Omental fat pad (tissue), 4 donors: Measurements from ENCODE around the gene RAE1. TPM values are rescaled to one million over a fixed set of nuclear protein-coding genes. Genes with fewer than 3 reads are reported as not detected.

ENCODE experiments used
- ATAC-seq: fragments of 150-250 bp; one replicate; pipeline ENCODE4 v1.9.1; 2016; ENCODE audit warnings: mild to moderate bottlenecking, moderate library complexity; ENCODE audit not compliant: low FRiP score
- DNase-seq: peaks from one replicate; pipeline ENCODE4 v3.0.0-alpha.2; 2019; ENCODE audit warnings: low spot score
- total RNA-seq, 4 donors: library from RNA; depleted of rRNA; stranded (reverse); fragments of >200 nt; gene quantifications; one replicate each; pipeline ENCODE4 v1.1.0, GENCODE V29; 2016
- TF ChIP-seq, protein P1 (sequence below), 3 donors: fragments of 450-650 bp; IDR thresholded peaks; one replicate each; pipeline ENCODE4 v1.5.1; 2016 to 2017; ENCODE audit warnings: antibody characterized with exemption in 3 of 3, mild to moderate bottlenecking in 3 of 3, moderate library complexity in 2 of 3

The RAE1 gene
- total RNA-seq, 4 donors from 2014 or later = 13.9 to 32.9 (median 17.2) TPM

DNA sequence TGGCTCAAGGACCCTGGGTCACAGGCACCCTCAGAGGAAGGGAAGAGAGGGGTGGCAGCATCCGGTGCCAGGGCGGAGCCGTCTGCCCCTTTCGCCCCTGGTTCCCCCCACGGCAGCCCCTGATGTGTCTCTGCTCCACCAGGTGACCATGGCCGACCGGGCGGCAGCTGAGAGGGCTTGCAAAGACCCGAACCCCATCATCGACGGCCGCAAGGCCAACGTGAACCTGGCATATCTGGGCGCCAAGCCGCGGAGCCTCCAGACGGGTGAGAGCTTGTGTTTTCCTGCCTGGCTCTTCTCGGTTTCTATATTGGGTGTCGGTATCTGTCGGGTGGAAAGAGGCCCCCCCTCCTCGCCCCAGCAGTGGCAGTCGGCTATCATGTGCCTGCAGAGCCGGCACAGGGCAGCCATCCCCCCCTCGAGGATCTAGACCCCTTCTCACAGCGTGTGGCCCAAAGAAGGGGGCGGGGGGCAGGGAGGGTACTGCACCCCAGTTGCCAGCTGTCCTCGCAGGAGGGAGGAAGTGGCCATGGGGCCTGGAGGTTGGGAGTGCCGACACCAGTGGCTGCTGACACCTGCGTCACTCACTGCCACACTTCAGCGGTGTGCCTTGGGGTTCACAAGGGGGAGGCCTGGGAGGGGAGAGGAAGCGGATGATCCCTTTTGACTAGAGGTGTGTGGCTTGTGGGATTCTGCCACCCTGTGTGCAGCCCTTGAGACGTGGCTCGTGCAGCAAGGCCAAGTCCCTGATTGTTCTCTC is 41.6 kb downstream of the RAE1 start:
- TF ChIP-seq, protein P1, sequence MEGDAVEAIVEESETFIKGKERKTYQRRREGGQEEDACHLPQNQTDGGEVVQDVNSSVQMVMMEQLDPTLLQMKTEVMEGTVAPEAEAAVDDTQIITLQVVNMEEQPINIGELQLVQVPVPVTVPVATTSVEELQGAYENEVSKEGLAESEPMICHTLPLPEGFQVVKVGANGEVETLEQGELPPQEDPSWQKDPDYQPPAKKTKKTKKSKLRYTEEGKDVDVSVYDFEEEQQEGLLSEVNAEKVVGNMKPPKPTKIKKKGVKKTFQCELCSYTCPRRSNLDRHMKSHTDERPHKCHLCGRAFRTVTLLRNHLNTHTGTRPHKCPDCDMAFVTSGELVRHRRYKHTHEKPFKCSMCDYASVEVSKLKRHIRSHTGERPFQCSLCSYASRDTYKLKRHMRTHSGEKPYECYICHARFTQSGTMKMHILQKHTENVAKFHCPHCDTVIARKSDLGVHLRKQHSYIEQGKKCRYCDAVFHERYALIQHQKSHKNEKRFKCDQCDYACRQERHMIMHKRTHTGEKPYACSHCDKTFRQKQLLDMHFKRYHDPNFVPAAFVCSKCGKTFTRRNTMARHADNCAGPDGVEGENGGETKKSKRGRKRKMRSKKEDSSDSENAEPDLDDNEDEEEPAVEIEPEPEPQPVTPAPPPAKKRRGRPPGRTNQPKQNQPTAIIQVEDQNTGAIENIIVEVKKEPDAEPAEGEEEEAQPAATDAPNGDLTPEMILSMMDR (IDR thresholded peaks at IDR 0.05) = no peak
- ATAC-seq (no peak), DNase-seq (no peak)

DNA sequence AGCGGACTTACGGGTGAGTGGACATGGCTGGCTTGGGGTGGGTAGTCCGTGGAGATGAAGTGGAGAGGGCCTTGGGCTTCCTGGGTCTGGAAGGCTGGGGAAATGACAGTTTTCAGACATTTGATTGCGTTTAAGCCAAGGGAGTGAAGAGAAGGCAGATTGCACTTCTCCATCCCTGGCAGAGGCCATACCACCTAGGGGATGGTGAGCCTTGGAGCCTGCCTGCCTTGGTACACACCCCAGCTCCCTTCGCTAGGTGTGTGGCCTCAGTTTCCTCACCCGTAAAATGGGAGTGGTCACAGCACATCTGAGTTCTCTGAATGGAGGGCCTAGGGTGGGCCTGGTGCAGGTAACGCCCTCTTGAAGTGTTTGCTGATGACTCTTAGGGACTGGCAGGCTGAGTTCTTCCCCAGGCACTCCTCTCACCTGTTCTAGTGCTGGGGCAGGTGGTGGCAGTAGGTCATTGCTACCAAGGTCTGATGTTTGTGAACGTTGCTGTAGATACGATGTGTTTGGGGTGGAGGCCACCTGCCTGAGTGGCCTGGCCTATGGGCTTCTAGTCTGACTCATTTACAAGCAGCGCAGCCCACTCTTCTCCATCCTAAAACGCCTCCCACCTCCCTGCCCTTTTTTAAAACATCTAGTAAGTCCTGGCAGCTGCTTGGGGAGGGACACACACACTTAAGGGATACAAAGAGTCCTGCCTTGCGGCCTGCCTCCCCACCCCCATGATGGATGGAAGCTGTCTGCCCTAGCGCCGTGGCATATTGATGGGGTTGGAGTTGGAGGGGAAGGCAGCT is 42.5 kb downstream of the RAE1 start:
- DNase-seq (no peak), ATAC-seq (no peak)
- TF ChIP-seq, protein P1 (IDR thresholded peaks at IDR 0.05) = no peak

DNA sequence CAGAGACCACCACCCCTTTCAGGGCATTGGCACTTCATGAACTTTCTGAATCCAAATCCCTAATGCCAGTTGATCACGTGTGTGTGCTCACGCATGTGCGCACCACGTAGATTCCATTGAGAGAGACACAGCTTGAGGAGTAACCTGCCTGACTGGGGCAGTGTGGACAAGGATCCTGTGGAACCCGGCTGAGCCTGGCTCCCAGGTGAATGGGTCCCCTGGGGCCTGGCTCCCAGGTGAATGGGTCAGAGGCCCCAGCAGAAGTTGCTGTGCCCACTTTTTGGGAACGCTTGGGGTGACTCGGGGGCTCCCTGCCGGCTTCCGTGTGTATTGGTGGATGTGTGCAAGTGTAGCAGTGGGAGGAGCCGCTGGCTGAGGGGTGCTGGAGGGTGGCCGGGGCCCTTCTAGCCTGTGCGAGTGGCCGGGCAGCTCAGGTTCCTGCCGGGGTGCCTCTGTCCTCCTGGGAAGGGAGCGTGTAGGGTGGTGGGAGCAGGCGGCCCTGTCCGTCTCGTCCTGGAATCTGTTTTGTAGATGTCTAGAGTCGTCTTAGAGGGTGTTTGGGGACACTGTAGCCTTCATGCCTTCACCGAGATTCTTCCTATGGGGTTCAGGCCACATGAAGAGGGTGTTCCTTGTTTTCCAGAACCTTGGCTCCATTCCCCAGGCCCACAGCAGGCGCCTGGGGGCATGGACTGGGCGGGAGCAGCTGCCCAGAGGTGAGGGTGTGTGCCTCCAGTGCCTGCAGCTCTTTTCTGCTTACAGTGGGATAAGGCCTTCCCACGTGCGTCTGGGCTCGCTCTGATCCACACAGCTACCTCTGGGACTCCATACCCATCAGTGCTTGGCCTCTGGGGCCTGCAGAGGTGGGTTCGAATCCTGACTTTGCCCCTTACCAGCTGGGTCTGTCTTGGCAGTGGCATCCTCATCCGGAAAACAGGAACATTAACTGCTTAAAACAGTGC is 43.3 kb downstream of the RAE1 start:
- DNase-seq = no peak
- ATAC-seq = no peak
- TF ChIP-seq, protein P1 (IDR thresholded peaks at IDR 0.05) = no peak

DNA sequence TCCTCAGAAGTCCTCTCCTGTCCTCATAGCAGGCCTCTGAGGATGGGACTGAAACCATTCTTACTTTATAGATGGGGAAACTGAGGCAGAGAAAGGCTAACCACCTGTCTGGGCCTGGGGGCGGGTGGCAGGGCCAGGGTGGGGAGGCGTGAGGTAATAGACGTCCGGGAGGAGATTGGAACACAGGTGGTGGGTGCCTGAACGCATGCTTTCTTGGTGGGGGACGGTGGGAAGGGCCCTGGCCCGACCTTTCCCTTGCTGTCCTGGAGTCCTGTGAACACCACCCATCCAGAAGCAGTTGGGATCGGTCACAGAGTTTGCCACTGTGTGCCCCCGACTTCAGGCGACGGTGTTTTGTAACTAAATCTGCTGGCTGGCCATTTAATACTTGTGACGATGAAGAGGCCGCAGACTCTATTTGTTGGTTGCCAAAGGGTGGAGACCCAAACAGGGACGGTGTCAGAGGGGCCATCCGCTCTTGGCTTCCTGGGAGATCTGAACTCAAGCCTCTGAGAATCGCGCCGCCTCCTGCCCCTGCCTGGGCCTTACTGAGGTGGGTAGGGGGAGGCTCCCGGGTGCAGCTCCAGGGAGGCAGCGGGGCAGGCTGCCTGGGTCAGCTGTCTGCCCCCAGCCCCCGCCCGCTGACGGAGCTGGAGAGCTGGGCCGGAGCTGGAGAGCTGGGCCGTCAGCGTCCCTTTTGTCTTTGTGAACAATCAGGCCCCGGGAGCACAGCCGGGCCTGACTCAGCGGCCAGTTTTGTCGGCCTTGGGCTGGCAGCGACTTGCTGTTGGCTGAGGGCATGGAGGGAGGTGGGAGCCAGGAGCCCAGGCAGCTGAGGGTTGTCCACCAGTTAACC is 44.3 kb downstream of the RAE1 start:
- ATAC-seq (no peak), DNase-seq (no peak)
- TF ChIP-seq, protein P1 (IDR thresholded peaks at IDR 0.05) = no peak

DNA sequence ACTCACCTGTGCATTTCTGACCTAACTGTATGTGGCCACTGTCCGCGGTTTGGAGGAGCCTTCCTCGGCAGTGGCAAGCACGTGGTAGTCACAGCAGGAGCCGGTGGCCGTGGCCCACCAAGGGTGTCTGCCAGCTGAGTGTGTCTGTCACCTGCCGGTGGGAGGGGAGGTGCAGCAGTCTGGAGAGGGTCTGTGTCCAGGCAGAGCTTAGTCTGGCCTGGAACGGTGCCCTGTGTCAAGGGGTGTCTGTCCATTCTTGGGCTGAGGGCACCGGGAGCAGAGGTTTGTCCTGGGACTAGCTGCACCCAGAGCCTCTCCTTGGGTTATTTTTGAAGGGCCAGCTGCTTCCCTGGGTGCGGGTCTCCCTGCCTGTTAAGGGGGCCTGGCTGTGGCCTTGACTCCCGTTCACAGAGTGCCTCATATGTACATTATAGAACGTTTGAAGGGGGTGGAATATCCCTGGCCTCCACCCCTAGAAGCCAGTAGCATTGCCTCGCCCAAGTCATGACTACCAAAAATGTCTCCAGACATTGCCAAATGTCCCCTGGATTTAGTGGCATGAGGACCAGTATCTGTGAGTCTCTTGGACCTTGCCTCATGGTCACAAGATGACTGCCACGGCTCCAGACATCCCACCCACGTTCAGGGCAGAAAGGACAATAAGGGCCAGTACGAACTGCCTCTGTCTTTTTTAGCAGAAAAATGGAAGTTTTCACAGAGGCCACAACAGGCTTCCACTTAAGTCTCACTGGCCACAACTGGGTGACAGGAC is 45.3 kb downstream of the RAE1 start:
- TF ChIP-seq, protein P1 (IDR thresholded peaks at IDR 0.05) = no peak
- ATAC-seq (no peak), DNase-seq (no peak)
